Ishikawa (cell line): ENCODE data around the gene FPGS.

Experiments
- CEBPB ChIP-seq: IDR thresholded peaks from 2 replicates; pipeline ENCODE4 v1.6.1; 2012
- EGR1 ChIP-seq: IDR thresholded peaks from 2 replicates; pipeline ENCODE4 v1.6.1; 2012
- MAX ChIP-seq: IDR thresholded peaks from 2 replicates; pipeline ENCODE4 v1.6.1; 2012
- REST ChIP-seq: IDR thresholded peaks from 2 replicates; pipeline ENCODE4 v1.6.1; 2012; ENCODE audit warnings: low read depth, mild to moderate bottlenecking
- YY1 ChIP-seq: IDR thresholded peaks from 2 replicates; pipeline ENCODE4 v1.6.1; 2012; ENCODE audit warnings: low read depth
- ZBTB7A ChIP-seq: IDR thresholded peaks from 2 replicates; pipeline ENCODE4 v1.6.1; 2012; ENCODE audit warnings: low read depth

GRCh38 chr9:127814619-127815511 is 12.2 kb downstream of the FPGS start:
- TF ChIP-seq REST (no peak), EGR1 (no peak), CEBPB (no peak), ZBTB7A (no peak), YY1 (no peak), MAX (no peak)
